GM12864 (cell line): Measurements from ENCODE around the gene EYS.

ENCODE experiments used
- DNase-seq: peaks from one replicate; pipeline ENCODE4 v3.0.0-alpha.2; 2011; ENCODE audit warnings: low read depth
- H3K4me3 ChIP-seq: 2 replicates; pipeline ENCODE4 v1.5.1; 2011; ENCODE audit warnings: mild to moderate bottlenecking, low read depth, low read length, control low read depth
- TF ChIP-seq, protein P1 (sequence below): IDR thresholded peaks from 2 replicates; pipeline ENCODE4 v1.5.1; 2011; ENCODE audit warnings: low read depth, mild to moderate bottlenecking, moderate library complexity, low read length, control low read depth, inconsistent platforms; ENCODE audit errors: missing control alignments

EYS gene

DNA sequence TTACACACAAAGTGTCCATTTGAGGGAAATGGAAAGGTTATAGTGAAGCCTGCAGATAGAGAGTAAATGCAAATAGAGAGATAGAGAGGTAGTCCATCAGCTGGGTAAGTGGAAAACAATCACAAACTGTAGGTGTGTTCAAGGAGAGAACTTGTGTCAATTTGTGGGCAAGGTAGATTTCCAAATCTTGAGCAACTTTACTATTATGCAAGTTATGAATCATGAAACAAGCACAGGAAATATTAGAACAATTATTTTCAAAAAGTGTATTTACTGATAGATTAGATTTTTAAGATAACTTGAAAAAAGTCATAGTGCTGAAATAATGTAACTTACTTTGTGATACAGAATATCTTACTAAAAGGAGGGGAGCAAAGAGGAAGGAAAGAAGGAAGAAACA, 792.9 kb downstream of the EYS start:
- TF ChIP-seq, protein P1, sequence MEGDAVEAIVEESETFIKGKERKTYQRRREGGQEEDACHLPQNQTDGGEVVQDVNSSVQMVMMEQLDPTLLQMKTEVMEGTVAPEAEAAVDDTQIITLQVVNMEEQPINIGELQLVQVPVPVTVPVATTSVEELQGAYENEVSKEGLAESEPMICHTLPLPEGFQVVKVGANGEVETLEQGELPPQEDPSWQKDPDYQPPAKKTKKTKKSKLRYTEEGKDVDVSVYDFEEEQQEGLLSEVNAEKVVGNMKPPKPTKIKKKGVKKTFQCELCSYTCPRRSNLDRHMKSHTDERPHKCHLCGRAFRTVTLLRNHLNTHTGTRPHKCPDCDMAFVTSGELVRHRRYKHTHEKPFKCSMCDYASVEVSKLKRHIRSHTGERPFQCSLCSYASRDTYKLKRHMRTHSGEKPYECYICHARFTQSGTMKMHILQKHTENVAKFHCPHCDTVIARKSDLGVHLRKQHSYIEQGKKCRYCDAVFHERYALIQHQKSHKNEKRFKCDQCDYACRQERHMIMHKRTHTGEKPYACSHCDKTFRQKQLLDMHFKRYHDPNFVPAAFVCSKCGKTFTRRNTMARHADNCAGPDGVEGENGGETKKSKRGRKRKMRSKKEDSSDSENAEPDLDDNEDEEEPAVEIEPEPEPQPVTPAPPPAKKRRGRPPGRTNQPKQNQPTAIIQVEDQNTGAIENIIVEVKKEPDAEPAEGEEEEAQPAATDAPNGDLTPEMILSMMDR, result no peak
- no peak overlapping the region for H3K4me3 ChIP-seq
- no peak for DNase-seq

DNA sequence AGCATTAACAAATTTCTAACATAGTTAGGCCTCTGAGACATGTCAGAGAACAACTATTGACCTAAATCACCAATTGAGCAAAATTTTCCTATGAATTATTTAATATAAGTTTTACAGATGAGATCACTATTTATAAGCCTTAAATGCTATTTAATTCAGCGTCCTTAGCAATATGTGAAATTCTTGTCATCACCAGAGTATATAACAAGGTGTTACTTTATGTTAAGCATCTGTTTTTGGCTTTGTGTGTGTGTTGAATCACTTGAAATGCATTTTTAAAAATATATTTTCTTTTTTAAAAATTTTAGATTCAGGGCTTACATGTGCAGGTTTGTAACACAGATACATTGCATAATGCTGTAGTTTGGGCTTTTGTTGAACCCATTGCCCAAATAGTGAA, 794.1 kb downstream of the EYS start:
- no peak for DNase-seq
- TF ChIP-seq, protein P1, result no peak
- H3K4me3 ChIP-seq, result no peak overlapping the region

DNA sequence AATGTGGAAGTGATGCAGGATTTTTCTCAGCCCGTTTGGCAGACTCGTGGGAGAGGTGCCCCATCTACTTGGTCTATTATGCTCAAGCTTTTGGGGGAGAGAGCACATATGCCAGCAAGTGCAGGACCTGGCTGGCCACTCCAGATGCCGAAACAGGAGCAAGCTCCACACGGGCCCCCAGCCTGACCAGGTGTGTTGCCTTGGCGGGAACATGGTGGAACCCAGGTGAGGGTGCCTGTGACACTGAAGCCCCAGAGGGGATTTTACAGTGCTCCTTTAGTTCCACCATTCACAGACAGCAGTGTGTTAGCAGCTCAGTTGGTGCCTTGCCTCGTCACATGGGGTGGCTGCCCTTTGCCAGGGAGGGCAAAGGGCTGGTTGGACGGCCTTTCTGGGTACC, 798.9 kb downstream of the EYS start:
- no peak for DNase-seq
- TF ChIP-seq, protein P1, result no peak
- H3K4me3 ChIP-seq, result no peak overlapping the region

DNA sequence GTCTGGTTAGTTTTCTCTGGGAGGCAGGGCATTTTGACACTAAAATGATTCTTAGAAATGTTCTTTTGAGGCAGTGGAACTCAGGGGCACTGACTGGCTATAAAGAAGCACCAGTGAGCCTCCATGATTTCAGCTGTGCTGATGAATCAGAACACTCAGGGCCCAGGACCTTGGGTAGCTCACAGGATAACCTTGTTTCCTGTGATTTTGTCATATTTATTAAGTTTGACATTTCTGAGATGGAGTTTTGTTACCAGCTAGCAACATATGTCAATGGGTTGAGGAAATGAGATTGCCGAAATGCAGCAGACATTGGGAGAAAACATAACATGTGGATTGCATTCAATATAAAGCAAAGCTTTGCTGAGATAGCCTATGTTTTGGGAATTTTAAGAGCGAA, 802.4 kb downstream of the EYS start:
- DNase-seq, result no peak
- TF ChIP-seq, protein P1, result no peak
- no peak overlapping the region for H3K4me3 ChIP-seq

DNA sequence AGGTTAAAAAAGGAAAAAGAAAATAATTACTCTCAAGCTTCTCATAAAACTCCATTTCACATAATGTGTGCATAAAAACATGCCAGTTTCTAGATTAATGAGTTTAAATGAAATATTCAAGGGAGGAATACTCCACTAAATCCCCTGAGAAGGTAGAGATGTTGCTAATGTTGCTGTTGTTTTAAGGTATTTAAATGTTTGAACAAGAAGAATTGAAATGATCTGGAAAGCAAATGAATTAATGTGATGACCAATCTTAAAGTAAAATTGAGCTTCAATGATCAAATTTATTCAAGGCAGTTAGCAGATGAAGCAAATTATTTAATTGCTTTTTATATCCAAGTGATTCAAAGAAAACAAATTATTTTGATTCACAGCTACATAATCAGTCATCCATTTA, 804.4 kb downstream of the EYS start:
- TF ChIP-seq, protein P1, result no peak
- no peak overlapping the region for H3K4me3 ChIP-seq
- no peak for DNase-seq

DNA sequence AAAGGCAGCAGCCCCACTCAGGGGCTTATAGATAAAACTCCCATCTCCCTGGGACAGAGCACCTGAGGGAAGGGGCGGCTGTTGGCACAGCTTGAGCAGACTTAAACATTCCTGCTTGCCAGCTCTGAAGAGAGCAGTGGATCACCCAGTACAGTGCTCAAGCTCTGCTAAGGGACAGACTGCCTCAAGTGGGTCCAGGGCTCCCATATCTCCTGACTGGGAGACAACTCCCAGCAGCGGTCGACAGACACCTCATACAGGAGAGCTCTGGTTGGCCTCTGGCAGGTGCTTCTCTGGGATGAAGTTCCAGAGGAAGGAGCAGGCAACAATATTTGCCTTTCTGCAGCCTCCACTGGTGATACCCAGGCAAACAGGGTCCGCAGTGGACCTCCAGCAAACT, 810.1 kb downstream of the EYS start:
- TF ChIP-seq, protein P1, result no peak
- no peak for DNase-seq
- H3K4me3 ChIP-seq, result no peak overlapping the region

DNA sequence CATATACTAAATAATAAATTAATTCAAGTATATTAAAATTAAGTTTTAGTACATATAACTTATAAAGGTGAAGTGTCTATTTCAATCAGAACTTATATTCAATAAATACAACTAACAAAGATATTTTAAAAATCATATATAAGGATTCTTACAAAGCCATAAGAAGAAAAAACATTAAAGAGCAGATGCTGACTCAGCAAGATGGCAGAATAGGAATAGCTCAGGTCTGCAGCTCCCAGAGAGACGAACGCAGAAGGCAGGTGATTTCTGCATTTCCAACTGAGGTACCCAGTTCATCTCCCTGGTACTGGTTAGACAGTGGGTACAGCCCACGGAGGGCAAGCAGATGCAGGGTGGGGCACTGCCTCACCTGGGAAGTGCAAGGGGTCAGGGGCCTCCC, 811.1 kb downstream of the EYS start:
- no peak overlapping the region for H3K4me3 ChIP-seq
- TF ChIP-seq, protein P1, result no peak

More for the DNA sequence above, 811.1 kb downstream of the EYS start:
- DNase-seq, result no peak
